SK-N-MC (cell line): ENCODE results near the gene MGAT5B.

ENCODE experiments used
- DNase-seq: peaks from one replicate; pipeline ENCODE4 v3.0.0-alpha.2; 2011; ENCODE audit warnings: low read depth, low spot score
- H3K27ac ChIP-seq: fragments of 200-600 bp; sonication (generic); 2 replicates; pipeline ENCODE4 v1.5.1; 2016; ENCODE audit warnings: mixed run types
- H3K36me3 ChIP-seq: fragments of 200-600 bp; sonication (generic); 2 replicates; pipeline ENCODE4 v1.6.1; 2017; ENCODE audit warnings: antibody characterized with exemption, low read length, mixed read lengths; ENCODE audit not compliant: insufficient read depth
- H3K4me3 ChIP-seq: fragments of 200-600 bp; sonication (generic); 2 replicates; pipeline ENCODE4 v1.5.1; 2016
- H3K9ac ChIP-seq: fragments of 200-600 bp; sonication (generic); 2 replicates; pipeline ENCODE4 v1.8.0; 2017; ENCODE audit warnings: mixed run types, mixed read lengths; ENCODE audit not compliant: insufficient read length
- H3K9me3 ChIP-seq: fragments of 200-600 bp; sonication (generic); 2 replicates; pipeline ENCODE4 v1.6.1; 2017; ENCODE audit warnings: low read depth, mild to moderate bottlenecking, antibody characterized with exemption, low read length, moderate library complexity, mixed read lengths
- EZH2 ChIP-seq: fragments of 200-600 bp; sonication (generic); IDR thresholded peaks from one replicate; pipeline ENCODE4 v1.6.1; 2017; ENCODE audit warnings: antibody characterized with exemption
- FOXP2 ChIP-seq: optimal IDR thresholded peaks from 2 replicates; pipeline ENCODE3; 2011; ENCODE audit warnings: mild to moderate bottlenecking, moderate library complexity; ENCODE audit not compliant: insufficient read depth; ENCODE audit errors: extremely low read length, control extremely low read depth
- POLR2AphosphoS5 ChIP-seq: IDR thresholded peaks from 2 replicates; pipeline ENCODE4 v1.6.1; 2012; ENCODE audit warnings: mild to moderate bottlenecking, low read depth, low read length, borderline replicate concordance

The MGAT5B gene

GRCh38 chr17:76955191-76955590 is 87.0 kb downstream of the MGAT5B start:
- TF ChIP-seq FOXP2 (no peak), POLR2AphosphoS5 (no peak), EZH2 (no peak)

DNA sequence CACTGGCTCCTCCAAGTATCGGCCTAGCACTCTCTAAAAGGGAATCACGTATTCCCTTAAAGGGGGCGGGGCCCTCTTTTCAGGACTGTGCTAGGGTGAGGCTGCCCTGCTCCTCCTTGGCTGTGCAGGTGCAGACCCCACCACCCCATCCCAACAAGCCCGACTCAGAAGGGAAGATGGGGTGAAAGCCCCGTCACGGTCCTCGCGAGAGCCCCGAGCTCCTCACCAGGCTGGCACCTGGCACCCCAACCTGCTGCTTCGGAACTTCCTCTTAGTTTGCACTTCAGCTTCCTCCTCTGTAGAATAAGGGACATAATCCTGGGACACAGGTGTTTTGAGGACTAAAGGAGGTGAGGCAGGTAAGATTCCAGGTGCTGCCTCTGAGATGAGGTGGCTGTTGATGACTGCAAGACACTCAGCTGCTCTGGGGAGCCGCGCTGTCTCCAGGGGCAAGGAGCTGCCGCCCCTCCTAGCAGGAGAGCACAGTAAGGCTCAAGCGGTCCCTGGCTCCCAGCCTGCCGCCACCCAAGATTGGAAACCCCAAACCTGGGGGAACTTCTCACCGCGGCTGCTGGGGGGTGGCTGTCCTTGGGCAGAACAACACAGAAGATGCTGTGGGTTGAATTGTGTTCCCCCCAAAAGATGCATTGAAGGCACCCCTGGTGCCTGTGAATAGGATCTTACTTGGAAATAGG is 88.8 kb downstream of the MGAT5B start:
- no peak overlapping the region for H3K27ac ChIP-seq
- DNase-seq = no peak
- H3K4me3 ChIP-seq = no peak overlapping the region

More at GRCh38 chr17:76955191-76955590, 87.0 kb downstream of the MGAT5B start:
- DNase-seq = no peak
- Histone ChIP-seq H3K9ac (no peak overlapping the region), H3K9me3 (no peaks in the 10 kb centered on the region), H3K36me3 (no peaks in the 10 kb centered on the region), H3K4me3 (no peak overlapping the region), H3K27ac (no peak overlapping the region)

DNA sequence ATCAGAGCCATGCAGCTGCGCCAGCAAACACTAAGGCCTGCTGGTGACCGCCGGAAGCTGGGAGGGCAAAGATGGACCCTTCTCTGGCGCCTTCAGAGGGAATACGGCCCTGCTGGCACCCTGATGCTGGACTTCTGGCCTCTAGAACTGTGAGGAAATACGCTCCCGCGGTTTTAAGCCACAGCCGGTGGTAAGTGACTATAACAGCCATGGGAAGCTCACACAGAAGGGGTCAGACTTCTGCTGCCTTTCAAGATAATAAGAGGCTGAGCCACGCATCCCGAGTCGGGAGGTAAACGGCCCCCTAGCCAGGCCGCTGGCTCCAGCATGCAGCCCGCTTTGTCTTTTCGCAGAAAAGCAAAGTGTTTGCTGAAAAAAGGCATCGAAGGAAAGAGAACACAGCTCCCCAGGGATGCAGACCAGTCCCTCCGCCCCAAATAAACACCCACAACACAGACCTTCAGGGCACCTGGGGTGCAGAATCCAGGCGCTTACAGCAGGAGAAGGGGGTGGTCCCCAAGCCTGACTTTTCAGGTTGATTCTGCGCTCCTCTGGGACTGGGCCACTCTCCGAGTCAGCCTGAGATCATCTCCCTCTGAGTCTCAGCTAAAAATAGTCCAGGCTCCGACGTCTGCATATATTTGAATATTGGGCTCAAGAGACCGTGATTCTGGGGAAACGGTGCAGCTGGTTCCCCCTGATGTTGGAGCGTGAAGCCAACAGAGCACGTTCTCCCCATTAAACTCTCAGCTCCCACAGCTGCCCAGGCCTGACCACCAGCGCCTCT is 89.7 kb downstream of the MGAT5B start:
- Histone ChIP-seq H3K36me3 (no peaks in the 10 kb centered on the region), H3K4me3 (no peak overlapping the region), H3K27ac (no peak overlapping the region), H3K9me3 (no peaks in the 10 kb centered on the region), H3K9ac (no peak overlapping the region)
- no peak for DNase-seq
- TF ChIP-seq EZH2 (no peak), FOXP2 (no peak), POLR2AphosphoS5 (no peak)

More for the DNA sequence above, 88.8 kb downstream of the MGAT5B start:
- Histone ChIP-seq H3K9me3 (no peaks in the 10 kb centered on the region), H3K36me3 (no peaks in the 10 kb centered on the region), H3K9ac (no peak overlapping the region)
- TF ChIP-seq POLR2AphosphoS5 (no peak), EZH2 (no peak), FOXP2 (no peak)

GRCh38 chr17:76958974-76959373 is 90.8 kb downstream of the MGAT5B start:
- TF ChIP-seq POLR2AphosphoS5 (no peak), FOXP2 (no peak), EZH2 (no peak)
- no peaks in the 10 kb centered on the region for H3K9me3 ChIP-seq
- no peak overlapping the region for H3K9ac ChIP-seq
- no peak for DNase-seq
- no peak overlapping the region for H3K27ac ChIP-seq
- H3K4me3 ChIP-seq = no peak overlapping the region
- H3K36me3 ChIP-seq = no peaks in the 10 kb centered on the region

DNA sequence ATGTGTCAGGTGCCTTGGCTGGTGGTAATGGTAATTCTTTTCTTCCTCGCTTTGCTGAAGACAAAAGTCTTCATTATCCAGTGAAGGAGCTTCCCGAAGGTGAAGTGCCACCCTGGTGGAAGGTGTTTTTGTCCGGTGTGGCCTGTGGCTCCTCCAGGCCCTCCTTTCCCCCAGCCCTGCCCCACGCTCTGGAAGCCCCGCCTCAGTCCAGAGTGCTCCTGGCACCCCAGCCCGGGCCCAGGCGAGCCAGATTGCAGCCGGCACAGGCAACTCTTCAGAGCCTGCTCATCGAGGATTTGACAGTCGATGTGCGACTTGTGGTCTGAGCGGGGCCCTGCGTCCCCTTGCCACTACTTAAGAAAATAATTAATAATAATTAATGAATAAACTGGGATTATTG is 93.7 kb downstream of the MGAT5B start:
- Histone ChIP-seq H3K27ac (no peak overlapping the region), H3K4me3 (no peak overlapping the region), H3K9me3 (no peaks in the 10 kb centered on the region), H3K9ac (no peak overlapping the region), H3K36me3 (no peaks in the 10 kb centered on the region)
- TF ChIP-seq EZH2 (no peak), POLR2AphosphoS5 (no peak), FOXP2 (no peak)
- DNase-seq = no peak

GRCh38 chr17:76962858-76963257 is 94.7 kb downstream of the MGAT5B start:
- Histone ChIP-seq H3K36me3 (no peaks in the 10 kb centered on the region), H3K4me3 (no peak overlapping the region), H3K27ac (no peak overlapping the region), H3K9me3 (no peaks in the 10 kb centered on the region), H3K9ac (no peak overlapping the region)
- TF ChIP-seq POLR2AphosphoS5 (no peak), EZH2 (no peak), FOXP2 (no peak)
- no peak for DNase-seq

DNA sequence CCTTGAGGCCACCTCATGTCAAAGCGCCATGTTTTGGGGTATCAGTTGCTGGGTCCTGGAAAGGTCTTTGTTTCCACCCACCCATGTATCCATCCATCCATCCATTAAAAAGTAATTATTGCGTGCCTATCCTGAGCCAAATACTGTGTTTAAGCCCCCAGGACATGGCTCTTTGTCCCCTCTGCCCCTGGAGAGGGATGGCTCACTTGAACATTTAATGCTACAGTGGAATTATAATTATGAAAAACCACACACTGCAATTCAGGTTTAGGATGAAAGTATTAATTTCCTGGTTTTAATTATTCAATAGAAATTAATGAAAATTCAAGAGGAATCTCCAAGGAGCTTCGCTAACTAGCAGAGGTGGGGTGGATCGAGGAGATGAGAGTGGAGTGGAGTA is 97.8 kb downstream of the MGAT5B start:
- Histone ChIP-seq H3K9ac (no peak overlapping the region), H3K36me3 (no peaks in the 10 kb centered on the region)

GRCh38 chr17:76966486-76967181 is 98.4 kb downstream of the MGAT5B start:
- no peak for DNase-seq
- no peak overlapping the region for H3K4me3 ChIP-seq
- no peaks in the 10 kb centered on the region for H3K9me3 ChIP-seq
- TF ChIP-seq EZH2 (no peak), FOXP2 (no peak)
- no peaks in the 10 kb centered on the region for H3K36me3 ChIP-seq
- H3K9ac ChIP-seq = no peak overlapping the region
- H3K27ac ChIP-seq = no peak overlapping the region

More for the DNA sequence above, 97.8 kb downstream of the MGAT5B start:
- Histone ChIP-seq H3K9me3 (no peaks in the 10 kb centered on the region), H3K4me3 (no peak overlapping the region), H3K27ac (no peak overlapping the region)
- DNase-seq = no peak
- TF ChIP-seq FOXP2 (no peak), POLR2AphosphoS5 (no peak), EZH2 (no peak)
